Measurements from ENCODE around the gene PRX. TPM values are rescaled to one million over a fixed set of nuclear protein-coding genes. Genes with fewer than 3 reads are reported as not detected.

PRX gene
- total and polyA plus RNA-seq, 9 of the 15 experiments (the other 6 are each of a cell fraction or from before 2014, with no cell fraction given): 0.65 to 3.5 (median 1.7) TPM; not detected in 2

- TF ChIP-seq MGA (IDR thresholded peaks at IDR 0.05): no peak
- TF ChIP-seq ETV1 (tag; conservative IDR thresholded peaks at IDR 0.05; ENCODE audit: low read depth): no peak
- no peak for TF ChIP-seq PHF20 (IDR thresholded peaks at IDR 0.05; ENCODE audit: partially characterized antibody)
Observed at GRCh38 chr19:40358773-40359172, 54.4 kb downstream of the PRX start (continued).
